ENCODE results near the gene CD9.

The CD9 gene

DNA sequence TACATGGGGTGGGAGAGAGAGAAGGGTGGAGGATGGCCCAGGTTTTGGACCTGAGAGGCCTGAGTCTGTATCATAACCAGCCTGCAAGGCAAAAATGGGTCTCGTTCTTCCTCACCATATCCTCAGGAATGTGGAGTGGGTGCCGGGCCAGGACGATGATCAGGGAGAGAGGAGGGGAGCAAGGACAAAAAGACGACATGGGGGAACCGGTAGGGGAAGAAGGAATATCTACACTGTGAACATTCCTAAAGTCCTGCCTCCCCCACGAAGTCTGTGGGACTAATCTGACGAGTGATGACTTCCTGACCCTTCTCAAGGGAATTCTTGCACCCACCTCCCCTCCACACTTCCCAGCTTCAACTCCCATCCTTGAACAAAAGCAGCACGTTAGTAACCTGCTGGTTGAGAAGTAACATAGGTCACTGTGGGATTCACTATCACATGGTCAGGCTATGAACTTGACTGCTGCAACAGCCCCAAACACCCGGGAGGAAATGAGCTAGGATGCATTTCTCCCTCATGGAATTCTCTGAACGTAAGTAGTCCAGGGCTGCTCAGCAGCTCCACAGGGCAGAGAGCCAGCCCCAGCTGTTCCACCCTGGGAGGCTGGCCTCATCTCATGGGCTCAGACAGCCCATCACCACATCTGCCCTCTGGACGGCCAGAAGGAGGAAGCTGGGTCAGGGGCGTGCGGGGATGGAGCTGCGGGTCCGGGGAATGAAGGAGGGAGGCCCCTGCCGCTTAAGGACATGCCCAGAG, 38.9 kb upstream of the CD9 start:
- in situ Hi-C loops (cut with HindIII; ENCODE audit: low pct_ligation_motif_present, low sequenced_read_pairs), result no loop called here
- peak; percentile 58 for DNase-seq
- H3K36me3 ChIP-seq (replicated peaks), result no peaks in the 10 kb centered on the region
- H3K27me3 ChIP-seq (replicated peaks), result no peaks in the 10 kb centered on the region
- TF ChIP-seq, protein P1, sequence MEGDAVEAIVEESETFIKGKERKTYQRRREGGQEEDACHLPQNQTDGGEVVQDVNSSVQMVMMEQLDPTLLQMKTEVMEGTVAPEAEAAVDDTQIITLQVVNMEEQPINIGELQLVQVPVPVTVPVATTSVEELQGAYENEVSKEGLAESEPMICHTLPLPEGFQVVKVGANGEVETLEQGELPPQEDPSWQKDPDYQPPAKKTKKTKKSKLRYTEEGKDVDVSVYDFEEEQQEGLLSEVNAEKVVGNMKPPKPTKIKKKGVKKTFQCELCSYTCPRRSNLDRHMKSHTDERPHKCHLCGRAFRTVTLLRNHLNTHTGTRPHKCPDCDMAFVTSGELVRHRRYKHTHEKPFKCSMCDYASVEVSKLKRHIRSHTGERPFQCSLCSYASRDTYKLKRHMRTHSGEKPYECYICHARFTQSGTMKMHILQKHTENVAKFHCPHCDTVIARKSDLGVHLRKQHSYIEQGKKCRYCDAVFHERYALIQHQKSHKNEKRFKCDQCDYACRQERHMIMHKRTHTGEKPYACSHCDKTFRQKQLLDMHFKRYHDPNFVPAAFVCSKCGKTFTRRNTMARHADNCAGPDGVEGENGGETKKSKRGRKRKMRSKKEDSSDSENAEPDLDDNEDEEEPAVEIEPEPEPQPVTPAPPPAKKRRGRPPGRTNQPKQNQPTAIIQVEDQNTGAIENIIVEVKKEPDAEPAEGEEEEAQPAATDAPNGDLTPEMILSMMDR (IDR thresholded peaks at IDR 0.05; ENCODE audit: low read depth, low read length, missing control alignments), result no peak
- H3K27ac ChIP-seq, result no peak overlapping the region
- H3K4me3 ChIP-seq (ENCODE audit: low read depth, low read length), result no peak overlapping the region

DNA sequence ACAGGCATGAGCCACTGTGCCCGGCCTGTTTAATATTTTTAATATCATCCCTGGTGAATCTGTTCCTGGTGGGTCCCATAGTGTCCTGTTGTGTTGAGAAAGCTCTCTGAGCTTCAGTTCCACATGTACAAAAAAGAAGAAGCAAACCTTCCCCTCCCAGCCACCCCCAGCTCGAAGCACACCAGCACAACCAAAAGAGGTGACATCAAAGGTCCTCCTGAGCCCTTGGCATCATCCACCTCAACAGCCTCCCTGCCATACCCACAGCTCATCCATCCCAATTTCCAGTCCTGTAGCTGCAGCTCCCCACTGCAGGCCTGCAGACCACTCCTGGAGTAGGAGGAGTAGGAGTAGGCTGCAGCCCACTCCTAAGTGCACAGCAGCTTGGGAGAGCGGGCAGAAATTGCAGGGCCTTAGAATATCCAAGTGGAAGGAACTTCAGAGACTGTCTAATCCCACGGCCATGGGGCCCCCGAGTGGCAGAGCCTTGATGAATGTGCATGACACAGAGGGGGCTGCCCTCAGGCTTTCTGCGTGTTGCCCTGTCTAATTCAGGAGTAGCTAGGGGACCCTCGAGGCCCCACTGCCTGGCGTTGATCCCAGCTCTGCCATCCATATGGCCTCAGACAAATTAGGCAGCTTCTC, 36.7 kb upstream of the CD9 start:
- Histone ChIP-seq H3K36me3 (replicated peaks) (no peaks in the 10 kb centered on the region), H3K27ac (no peak overlapping the region), H3K4me3 (ENCODE audit: low read depth, low read length) (no peak overlapping the region), H3K27me3 (replicated peaks) (no peaks in the 10 kb centered on the region)
- DNase-seq, result no peak
- in situ Hi-C loops (cut with HindIII; ENCODE audit: low pct_ligation_motif_present, low sequenced_read_pairs), result no loop called here
- TF ChIP-seq, protein P1 (IDR thresholded peaks at IDR 0.05; ENCODE audit: low read depth, low read length, missing control alignments), result no peak

DNA sequence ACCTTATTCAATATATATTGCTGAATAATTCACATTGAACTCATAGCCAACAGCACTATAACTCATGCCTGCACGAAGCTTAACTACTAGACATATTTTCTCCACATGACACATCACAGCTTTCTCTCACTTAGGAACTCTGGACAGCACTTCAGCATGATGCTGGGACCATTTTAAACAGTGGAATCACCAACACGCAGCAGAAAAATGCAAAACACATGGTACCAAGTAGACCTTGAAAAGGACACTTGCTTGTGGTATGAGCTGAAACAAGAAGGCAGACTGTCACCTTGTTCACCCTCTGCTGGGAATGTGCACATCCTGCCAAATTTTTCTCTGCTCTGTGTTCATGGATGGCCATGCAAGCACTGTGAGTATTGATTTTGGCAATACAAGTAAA, 34.8 kb upstream of the CD9 start:
- no peak overlapping the region for H3K4me3 ChIP-seq (ENCODE audit: low read depth, low read length)
- no peaks in the 10 kb centered on the region for H3K36me3 ChIP-seq (replicated peaks)
- in situ Hi-C loops (cut with HindIII; ENCODE audit: low pct_ligation_motif_present, low sequenced_read_pairs), result no loop called here
- TF ChIP-seq, protein P1 (IDR thresholded peaks at IDR 0.05; ENCODE audit: low read depth, low read length, missing control alignments), result no peak
- DNase-seq, result no peak
- no peaks in the 10 kb centered on the region for H3K27me3 ChIP-seq (replicated peaks)
- no peak overlapping the region for H3K27ac ChIP-seq

DNA sequence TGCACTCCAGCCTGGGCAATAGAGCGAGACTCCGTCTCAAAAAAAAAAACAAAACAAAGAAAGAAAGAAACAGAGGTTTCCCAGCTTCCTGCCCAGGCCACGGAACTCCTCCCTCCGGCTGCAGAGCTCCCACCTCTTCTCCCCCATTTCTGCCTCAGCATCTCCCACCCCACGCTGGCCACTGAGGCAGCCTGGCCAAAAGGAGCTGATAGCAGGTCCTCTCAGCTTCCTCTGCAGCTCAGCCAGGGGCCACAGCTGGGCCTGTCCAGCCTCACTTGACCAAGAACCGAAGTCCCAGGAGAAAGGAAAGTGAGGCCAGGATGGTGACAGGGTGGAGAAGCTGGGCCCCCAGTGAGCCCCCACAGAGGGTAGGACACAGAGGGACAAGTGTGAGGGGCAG, 33.4 kb upstream of the CD9 start:
- TF ChIP-seq, protein P1 (IDR thresholded peaks at IDR 0.05; ENCODE audit: low read depth, low read length, missing control alignments), result no peak
- H3K36me3 ChIP-seq (replicated peaks), result no peaks in the 10 kb centered on the region
- H3K4me3 ChIP-seq (ENCODE audit: low read depth, low read length), result no peak overlapping the region
- no peaks in the 10 kb centered on the region for H3K27me3 ChIP-seq (replicated peaks)
- DNase-seq, result no peak
- in situ Hi-C loops (cut with HindIII; ENCODE audit: low pct_ligation_motif_present, low sequenced_read_pairs), result no loop called here
- peak overlapping the region; percentile 94 for H3K27ac ChIP-seq

DNA sequence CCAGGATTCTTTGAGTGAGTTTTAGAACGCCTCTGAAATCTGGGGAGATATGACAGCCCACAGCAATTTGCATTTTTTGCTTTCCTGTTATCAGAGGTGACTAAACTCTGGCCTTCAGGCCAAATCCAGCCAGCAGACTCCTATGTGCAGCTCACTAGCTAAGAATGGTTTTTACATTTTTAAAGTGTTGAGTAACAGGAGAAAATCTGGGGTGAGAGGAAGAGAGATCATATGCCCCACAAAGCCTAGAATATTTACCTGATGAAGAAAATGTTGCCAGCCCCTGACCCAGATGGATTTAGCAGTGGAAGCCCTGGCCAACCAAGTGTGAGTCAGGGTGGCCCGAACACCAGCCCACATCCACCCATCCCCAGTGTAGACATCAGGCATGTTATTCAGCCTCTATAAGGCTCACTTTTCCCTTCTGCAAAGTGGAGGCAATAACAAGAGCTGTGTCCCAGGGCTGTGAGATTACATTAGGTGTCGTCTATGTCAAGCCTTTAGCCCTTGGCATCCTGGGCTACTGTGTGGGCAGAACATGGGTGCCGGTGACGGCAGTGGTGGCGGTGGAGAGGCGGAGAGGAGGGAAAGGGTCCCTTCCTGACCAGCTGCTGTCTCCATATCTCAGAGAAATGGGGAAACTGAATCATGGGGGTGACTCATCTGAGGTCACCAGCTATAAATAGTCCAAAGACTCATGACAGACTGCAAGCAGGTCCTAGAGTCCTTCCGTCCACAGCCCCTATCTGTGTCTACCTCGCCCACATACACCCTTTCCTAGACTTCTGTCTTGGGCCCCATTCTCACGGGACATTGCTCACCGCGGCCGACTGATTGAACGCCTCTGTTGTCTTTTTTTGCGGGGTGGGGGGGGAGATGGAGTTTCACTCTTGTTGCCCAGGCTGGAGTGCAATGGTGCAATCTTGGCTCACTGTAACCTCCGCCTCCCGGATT, 32.6 kb upstream of the CD9 start:
- peak; percentile 99 for DNase-seq
- no peaks in the 10 kb centered on the region for H3K36me3 ChIP-seq (replicated peaks)
- peak overlapping the region; percentile 94 for H3K27ac ChIP-seq
- in situ Hi-C loops (cut with HindIII; ENCODE audit: low pct_ligation_motif_present, low sequenced_read_pairs), result no loop called here
- peak overlapping the region; percentile 2 for H3K4me3 ChIP-seq (ENCODE audit: low read depth, low read length)
- no peaks in the 10 kb centered on the region for H3K27me3 ChIP-seq (replicated peaks)
- TF ChIP-seq, protein P1 (IDR thresholded peaks at IDR 0.05; ENCODE audit: low read depth, low read length, missing control alignments), result no peak

Measured in brain microvascular endothelial cell (primary cell).